ENCODE data around the gene ZCCHC24. TPM values are rescaled to one million over a fixed set of nuclear protein-coding genes. Genes with fewer than 3 reads are reported as not detected.

ZCCHC24 gene
- total and polyA plus RNA-seq, 2 of the 8 experiments (the other 6 are each of a cell fraction or from before 2014, with no cell fraction given) = 3.9 to 6.9 TPM

DNA sequence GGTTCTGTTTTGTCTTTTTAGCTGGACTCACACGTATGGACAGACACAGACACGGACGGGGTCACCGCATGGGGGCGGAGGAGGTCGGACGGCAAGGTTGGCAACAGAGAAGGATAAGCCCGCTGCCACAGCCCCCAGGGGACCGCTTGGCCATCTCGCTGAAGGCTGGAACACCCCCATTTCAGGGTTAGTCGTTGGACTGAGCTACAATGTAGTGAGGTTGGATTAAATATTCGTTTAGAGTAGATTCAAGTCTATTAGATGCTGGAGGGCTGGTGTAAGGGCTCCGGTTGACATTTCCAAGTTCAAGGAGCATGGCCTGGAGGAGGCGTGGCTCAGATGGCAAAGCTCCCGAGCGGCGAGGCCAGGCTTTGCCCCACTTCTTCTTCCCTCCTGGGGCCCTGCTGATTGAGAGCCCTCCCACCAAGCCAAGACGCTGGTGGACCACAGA, 62.9 kb downstream of the ZCCHC24 start:
- Histone ChIP-seq H3K4me3 (ENCODE audit: extremely low read depth in 1 of 4, insufficient read depth in 2 of 4, low read depth in 3 of 4, low read length in 4 of 4) (no peak overlapping the region), H4K8ac (ENCODE audit: extremely low read depth, insufficient read depth, low read length) (no peak overlapping the region), H2BK15ac (ENCODE audit: low read length) (no peak overlapping the region), H3K23ac (ENCODE audit: insufficient read length) (no peak overlapping the region), H2AFZ (ENCODE audit: low read length) (no peak overlapping the region), H3K4me2 (ENCODE audit: insufficient read depth in 1 of 2, low read depth in 2 of 2, low read length in 2 of 2) (no peak overlapping the region), H3K36me3 (ENCODE audit: control insufficient read depth in 2 of 4, insufficient read depth in 4 of 4, low read length in 3 of 4) (no peaks in the 10 kb centered on the region), H2AK5ac (ENCODE audit: low read depth, low read length) (no peak overlapping the region), H3K27me3 (replicated peaks in 1 of 4; ENCODE audit: control insufficient read depth in 3 of 4, extremely low read depth in 1 of 4, insufficient read depth in 3 of 4, low read length in 3 of 4) (no peaks in the 10 kb centered on the region; a peak in 1 of 7 replicates), H3K18ac (ENCODE audit: extremely low read depth, low read length) (no peak overlapping the region), H3K14ac (ENCODE audit: insufficient read length) (no peak overlapping the region), H3K4me1 (replicated peaks in 1 of 4; ENCODE audit: control insufficient read depth in 3 of 4, insufficient read depth in 4 of 4, low read length in 3 of 4) (peaks cover 0 to 6% (median 1%) of the 10 kb centered on the region in 4 experiments; a peak in 2 of 7 replicates), H4K91ac (replicated peaks; ENCODE audit: insufficient read length, low read length) (no peak overlapping the region), H3K56ac (replicated peaks; ENCODE audit: insufficient read length, low read depth, low read length) (no peak overlapping the region), H3K79me1 (ENCODE audit: low read depth, low read length) (no peaks in the 10 kb centered on the region; the same call in 1 of the 2 replicates), H2BK20ac (ENCODE audit: low read length) (no peak overlapping the region), H3K27ac (ENCODE audit: low read depth, low read length) (no peak overlapping the region), H3K9me3 (ENCODE audit: insufficient read depth in 2 of 2, low read depth in 1 of 2, low read length in 1 of 2) (no peaks in the 10 kb centered on the region), H4K20me1 (replicated peaks in 1 of 2; ENCODE audit: control insufficient read depth in 1 of 2, insufficient read depth in 2 of 2, low read length in 2 of 2) (peaks cover 0 to 7% of the 10 kb centered on the region in 2 experiments), H3K9ac (replicated peaks in 1 of 4; ENCODE audit: extremely low read depth in 1 of 4, low read depth in 3 of 4, low read length in 3 of 4) (no peak overlapping the region), H2BK12ac (ENCODE audit: low read depth, low read length) (no peak overlapping the region), H3K79me2 (ENCODE audit: control insufficient read depth in 1 of 2, insufficient read depth in 2 of 2, low read length in 2 of 2) (no peaks in the 10 kb centered on the region), H2BK5ac (ENCODE audit: low read depth, low read length) (no peak overlapping the region), H3K23me2 (ENCODE audit: low read depth, low read length) (peaks cover 5% of the 10 kb centered on the region; the same call in 1 of the 2 replicates), H4K5ac (ENCODE audit: insufficient read length, low read depth, low read length) (no peak overlapping the region), H2BK120ac (replicated peaks; ENCODE audit: low read depth, low read length) (no peak overlapping the region), H3K4ac (replicated peaks; ENCODE audit: insufficient read length, low read depth, low read length) (no peak overlapping the region)
- ChIA-PET CTCF (ENCODE audit: partially characterized antibody) (interaction anchor here (0.5 to 3.0 kb wide), 10 partner anchors 8 to 811 kb away, joined by 3 to 23 read pairs (median 5); no protein-coding TSS in a partner anchor), POLR2A (ENCODE audit: partially characterized antibody) (interaction anchor here (1.4 to 1.6 kb wide), 2 partner anchors 16 to 24 kb away, joined by 4 read pairs; no protein-coding TSS in a partner anchor)
- TF ChIP-seq CREB1 (IDR thresholded peaks at IDR 0.05) = no peak
- TF ChIP-seq CBX5 (IDR thresholded peaks at IDR 0.05; ENCODE audit: low read depth, low read length) = no peak
- TF ChIP-seq FOSL1 (IDR thresholded peaks at IDR 0.05; ENCODE audit: insufficient read depth, low read depth, low read length) = no peak
- TF ChIP-seq, protein P1, sequence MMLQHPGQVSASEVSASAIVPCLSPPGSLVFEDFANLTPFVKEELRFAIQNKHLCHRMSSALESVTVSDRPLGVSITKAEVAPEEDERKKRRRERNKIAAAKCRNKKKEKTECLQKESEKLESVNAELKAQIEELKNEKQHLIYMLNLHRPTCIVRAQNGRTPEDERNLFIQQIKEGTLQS (IDR thresholded peaks at IDR 0.05; ENCODE audit: insufficient read depth, low read depth, low read length) = no peak
- TF ChIP-seq KDM5A (IDR thresholded peaks at IDR 0.05; ENCODE audit: low read length) = no peak
- no peak for TF ChIP-seq EZH2 (IDR thresholded peaks at IDR 0.05; ENCODE audit: low read depth, low read length, severe bottlenecking)
- no peak for TF ChIP-seq EP300 (IDR thresholded peaks at IDR 0.05; ENCODE audit: borderline replicate concordance in 1 of 2, low read depth in 2 of 2, low read length in 2 of 2)
- FAIRE-seq = no peak
- 86% methylated on average over 18 of the region's 18 CpGs; no CpG with 5 or more reads in 1 of the 2 experiments for WGBS, 2 experiments (ENCODE audit: extremely low coverage in 1 of 2, insufficient coverage in 1 of 2, insufficient read length in 1 of 2, insufficient replicate concordance in 2 of 2, low coverage in 1 of 2, low lambda C conversion rate in 2 of 2, missing lambda C conversion rate in 1 of 2)
- DNase-seq (ENCODE audit: low read depth in 1 of 2, low spot score in 2 of 2) = peak in 1 of 2 experiments; percentile 45
